Measurements from ENCODE around the gene DOK4. TPM values are rescaled to one million over a fixed set of nuclear protein-coding genes. Genes with fewer than 3 reads are reported as not detected.
A peak's percentile ranks its signal among the peaks of the same experiment; 100 is the strongest.

DOK4 gene
- total RNA-seq, 1 experiment from 2014 or later = 13.1 TPM

GRCh38 chr16:57513371-57514102, 27.2 kb upstream of the DOK4 start:
- Histone ChIP-seq H2AK5ac (ENCODE audit: insufficient read length, low read length) (no peak overlapping the region), H2AFZ (ENCODE audit: low read length) (no peak overlapping the region), H4K8ac (replicated peaks; ENCODE audit: insufficient read length, low read depth, low read length) (no peak overlapping the region), H3K4me1 (ENCODE audit: insufficient read depth, low read length) (no peaks in the 10 kb centered on the region), H3K79me1 (ENCODE audit: insufficient read depth, low read depth, low read length, poor library complexity, severe bottlenecking) (no peaks in the 10 kb centered on the region), H4K5ac (ENCODE audit: insufficient read length, low read depth, low read length) (no peak overlapping the region), H2BK12ac (ENCODE audit: insufficient read length, low read depth, low read length) (no peak overlapping the region), H3K27ac (ENCODE audit: insufficient read length, low read depth, low read length) (no peak overlapping the region), H3T11ph (ENCODE audit: low read length) (no peak overlapping the region), H3K27me3 (ENCODE audit: insufficient read depth, low read length) (no peaks in the 10 kb centered on the region), H4K20me1 (ENCODE audit: control insufficient read depth, insufficient read depth, insufficient read length) (no peaks in the 10 kb centered on the region), H3K4ac (ENCODE audit: low read depth, low read length) (no peak overlapping the region), H3K56ac (ENCODE audit: insufficient read length, low read depth, low read length) (no peak overlapping the region), H3K23me2 (ENCODE audit: insufficient read length, low read depth, low read length, poor library complexity, severe bottlenecking) (no peaks in the 10 kb centered on the region), H4K91ac (ENCODE audit: insufficient read length, low read depth, low read length) (no peak overlapping the region), H3K9ac (ENCODE audit: extremely low read depth, insufficient read length, low read length) (no peak overlapping the region), H3K79me2 (ENCODE audit: insufficient read depth, low read length) (no peaks in the 10 kb centered on the region), H3K23ac (ENCODE audit: insufficient read length, low read depth, low read length) (no peak overlapping the region), H2BK5ac (ENCODE audit: insufficient read length, low read length) (no peak overlapping the region), H3K18ac (ENCODE audit: insufficient read length, low read depth, low read length) (no peak overlapping the region), H2BK120ac (ENCODE audit: low read depth, low read length, poor library complexity, severe bottlenecking) (no peak overlapping the region), H3K4me2 (ENCODE audit: insufficient read depth, insufficient read length, low read length) (no peak overlapping the region), H2BK15ac (ENCODE audit: low read depth, low read length) (no peak overlapping the region), H2BK20ac (ENCODE audit: low read depth, low read length, poor library complexity, severe bottlenecking) (no peak overlapping the region), H3K9me3 (ENCODE audit: control insufficient read depth, low read depth, low read length) (no peaks in the 10 kb centered on the region), H3K14ac (ENCODE audit: insufficient read depth, low read length) (no peak overlapping the region)
- Mint-ChIP-seq H3K4me3 (no peak overlapping the region), H3K27ac (peak overlapping the region in 1 of 3 experiments; percentile 51; a peak in 1 of 7 replicates), H3K27me3 (ENCODE audit: low read depth) (peaks cover 2% of the 10 kb centered on the region; the same call in 1 of the 2 replicates), H3K36me3 (ENCODE audit: insufficient read depth in 1 of 3, low read depth in 3 of 3) (peaks cover 0 to 2% (median 0%) of the 10 kb centered on the region in 3 experiments; a peak in 1 of 7 replicates), H3K4me1 (0 out of 4 replicates have a peak, but pooled peaks cover 0 to 4% of the 10 kb centered on the region in 2 experiments), H3K9me3 (no peaks in the 10 kb centered on the region)
- TF ChIP-seq, protein P1, sequence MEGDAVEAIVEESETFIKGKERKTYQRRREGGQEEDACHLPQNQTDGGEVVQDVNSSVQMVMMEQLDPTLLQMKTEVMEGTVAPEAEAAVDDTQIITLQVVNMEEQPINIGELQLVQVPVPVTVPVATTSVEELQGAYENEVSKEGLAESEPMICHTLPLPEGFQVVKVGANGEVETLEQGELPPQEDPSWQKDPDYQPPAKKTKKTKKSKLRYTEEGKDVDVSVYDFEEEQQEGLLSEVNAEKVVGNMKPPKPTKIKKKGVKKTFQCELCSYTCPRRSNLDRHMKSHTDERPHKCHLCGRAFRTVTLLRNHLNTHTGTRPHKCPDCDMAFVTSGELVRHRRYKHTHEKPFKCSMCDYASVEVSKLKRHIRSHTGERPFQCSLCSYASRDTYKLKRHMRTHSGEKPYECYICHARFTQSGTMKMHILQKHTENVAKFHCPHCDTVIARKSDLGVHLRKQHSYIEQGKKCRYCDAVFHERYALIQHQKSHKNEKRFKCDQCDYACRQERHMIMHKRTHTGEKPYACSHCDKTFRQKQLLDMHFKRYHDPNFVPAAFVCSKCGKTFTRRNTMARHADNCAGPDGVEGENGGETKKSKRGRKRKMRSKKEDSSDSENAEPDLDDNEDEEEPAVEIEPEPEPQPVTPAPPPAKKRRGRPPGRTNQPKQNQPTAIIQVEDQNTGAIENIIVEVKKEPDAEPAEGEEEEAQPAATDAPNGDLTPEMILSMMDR (conservative IDR thresholded peaks at IDR 0.05) = no peak
- DNase-seq = no peak
- WGBS (ENCODE audit: extremely low coverage, insufficient read length, low lambda C conversion rate) = no CpG with 5 or more reads among the region's 14 CpGs

All from H9 (cell line).